ENCODE data around the gene WDFY4.

DNA sequence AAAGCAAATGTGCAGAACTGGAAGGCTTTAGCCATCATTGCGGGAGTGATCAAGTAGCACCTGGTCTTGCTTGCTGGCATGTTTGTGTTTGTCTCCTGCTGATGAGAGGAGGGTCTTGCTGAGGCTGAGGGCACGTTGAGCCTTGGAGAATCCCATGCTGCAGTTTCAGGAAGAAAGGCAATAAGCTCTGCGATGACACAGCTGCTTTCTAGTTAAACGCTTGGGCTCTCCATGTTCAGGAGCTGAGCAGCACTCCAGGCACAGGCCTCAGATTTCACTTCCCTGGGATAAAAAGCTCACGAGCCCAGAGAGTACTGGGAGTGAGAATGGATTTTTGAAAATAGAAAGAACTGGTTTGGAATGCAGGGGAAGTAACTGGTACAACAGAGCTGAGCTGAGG lies 154.2 kb downstream of the WDFY4 start:
- TF ChIP-seq, protein P1, sequence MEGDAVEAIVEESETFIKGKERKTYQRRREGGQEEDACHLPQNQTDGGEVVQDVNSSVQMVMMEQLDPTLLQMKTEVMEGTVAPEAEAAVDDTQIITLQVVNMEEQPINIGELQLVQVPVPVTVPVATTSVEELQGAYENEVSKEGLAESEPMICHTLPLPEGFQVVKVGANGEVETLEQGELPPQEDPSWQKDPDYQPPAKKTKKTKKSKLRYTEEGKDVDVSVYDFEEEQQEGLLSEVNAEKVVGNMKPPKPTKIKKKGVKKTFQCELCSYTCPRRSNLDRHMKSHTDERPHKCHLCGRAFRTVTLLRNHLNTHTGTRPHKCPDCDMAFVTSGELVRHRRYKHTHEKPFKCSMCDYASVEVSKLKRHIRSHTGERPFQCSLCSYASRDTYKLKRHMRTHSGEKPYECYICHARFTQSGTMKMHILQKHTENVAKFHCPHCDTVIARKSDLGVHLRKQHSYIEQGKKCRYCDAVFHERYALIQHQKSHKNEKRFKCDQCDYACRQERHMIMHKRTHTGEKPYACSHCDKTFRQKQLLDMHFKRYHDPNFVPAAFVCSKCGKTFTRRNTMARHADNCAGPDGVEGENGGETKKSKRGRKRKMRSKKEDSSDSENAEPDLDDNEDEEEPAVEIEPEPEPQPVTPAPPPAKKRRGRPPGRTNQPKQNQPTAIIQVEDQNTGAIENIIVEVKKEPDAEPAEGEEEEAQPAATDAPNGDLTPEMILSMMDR (tag by site-specific recombination; IDR thresholded peaks at IDR 0.05): no peak
- TF ChIP-seq ZNF174 (tag by site-specific recombination; IDR thresholded peaks at IDR 0.05) (no peak), ZNF24 (tag by site-specific recombination; IDR thresholded peaks at IDR 0.05) (no peak), ZNF274 (IDR thresholded peaks at IDR 0.05; ENCODE audit: low read length) (no peak), ZNF274 (tag by site-specific recombination; IDR thresholded peaks at IDR 0.05; ENCODE audit: borderline replicate concordance) (no peak), OVOL3 (tag by site-specific recombination; IDR thresholded peaks at IDR 0.05) (no peak), ZNF146 (tag by site-specific recombination; IDR thresholded peaks at IDR 0.05) (no peak), ZNF433 (tag by site-specific recombination; IDR thresholded peaks at IDR 0.05; ENCODE audit: low read depth) (no peak), SP3 (tag by site-specific recombination; IDR thresholded peaks at IDR 0.05) (no peak), SALL2 (tag by site-specific recombination; IDR thresholded peaks at IDR 0.05; ENCODE audit: borderline replicate concordance) (no peak), KLF1 (tag by site-specific recombination; IDR thresholded peaks at IDR 0.05) (no peak)
- TF ChIP-seq, protein P2, sequence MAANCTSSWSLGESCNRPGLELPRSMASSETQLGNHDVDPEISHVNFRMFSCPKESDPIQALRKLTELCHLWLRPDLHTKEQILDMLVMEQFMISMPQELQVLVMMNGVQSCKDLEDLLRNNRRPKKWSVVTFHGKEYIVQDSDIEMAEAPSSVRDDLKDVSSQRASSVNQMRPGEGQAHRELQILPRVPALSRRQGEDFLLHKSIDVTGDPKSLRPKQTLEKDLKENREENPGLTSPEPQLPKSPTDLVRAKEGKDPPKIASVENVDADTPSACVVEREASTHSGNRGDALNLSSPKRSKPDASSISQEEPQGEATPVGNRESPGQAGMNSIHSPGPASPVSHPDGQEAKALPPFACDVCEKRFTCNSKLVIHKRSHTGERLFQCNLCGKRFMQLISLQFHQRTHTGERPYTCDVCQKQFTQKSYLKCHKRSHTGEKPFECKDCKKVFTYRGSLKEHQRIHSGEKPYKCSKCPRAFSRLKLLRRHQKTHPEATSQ (tag by site-specific recombination; IDR thresholded peaks at IDR 0.05): no peak
- TF ChIP-seq, protein P3, sequence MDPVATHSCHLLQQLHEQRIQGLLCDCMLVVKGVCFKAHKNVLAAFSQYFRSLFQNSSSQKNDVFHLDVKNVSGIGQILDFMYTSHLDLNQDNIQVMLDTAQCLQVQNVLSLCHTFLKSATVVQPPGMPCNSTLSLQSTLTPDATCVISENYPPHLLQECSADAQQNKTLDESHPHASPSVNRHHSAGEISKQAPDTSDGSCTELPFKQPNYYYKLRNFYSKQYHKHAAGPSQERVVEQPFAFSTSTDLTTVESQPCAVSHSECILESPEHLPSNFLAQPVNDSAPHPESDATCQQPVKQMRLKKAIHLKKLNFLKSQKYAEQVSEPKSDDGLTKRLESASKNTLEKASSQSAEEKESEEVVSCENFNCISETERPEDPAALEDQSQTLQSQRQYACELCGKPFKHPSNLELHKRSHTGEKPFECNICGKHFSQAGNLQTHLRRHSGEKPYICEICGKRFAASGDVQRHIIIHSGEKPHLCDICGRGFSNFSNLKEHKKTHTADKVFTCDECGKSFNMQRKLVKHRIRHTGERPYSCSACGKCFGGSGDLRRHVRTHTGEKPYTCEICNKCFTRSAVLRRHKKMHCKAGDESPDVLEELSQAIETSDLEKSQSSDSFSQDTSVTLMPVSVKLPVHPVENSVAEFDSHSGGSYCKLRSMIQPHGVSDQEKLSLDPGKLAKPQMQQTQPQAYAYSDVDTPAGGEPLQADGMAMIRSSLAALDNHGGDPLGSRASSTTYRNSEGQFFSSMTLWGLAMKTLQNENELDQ (tag by site-specific recombination; IDR thresholded peaks at IDR 0.05; ENCODE audit: low read depth): no peak

Measured in HEK293 (cell line).